ENCODE data around the gene KLK10. TPM values are rescaled to one million over a fixed set of nuclear protein-coding genes. Genes with fewer than 3 reads are reported as not detected.

Gene KLK10
- polyA plus RNA-seq, 1 donor (not counting 4 experiments of a cell fraction or from before 2014, with no cell fraction given): 56.3 TPM

- FAIRE-seq: no peak
- dilution Hi-C loops (cut with MboI; ENCODE audit: extremely low pct_ligation_motif_present, low sequenced_read_pairs): no loop called here
- Histone ChIP-seq H3K27ac (ENCODE audit: control insufficient read depth, insufficient read depth, low read length) (no peak overlapping the region), H3K79me2 (ENCODE audit: control insufficient read depth, insufficient read depth, low read length) (no peaks in the 10 kb centered on the region), H2AFZ (ENCODE audit: control insufficient read depth, low read length) (peak overlapping the region; percentile 41), H3K4me2 (ENCODE audit: control insufficient read depth, extremely low read depth, insufficient read depth, low read depth, low read length) (peak overlapping the region; percentile 33), H3K27me3 (ENCODE audit: control insufficient read depth, extremely low read depth, insufficient read depth, low read length) (peaks cover 11% of the 10 kb centered on the region), H3K36me3 (ENCODE audit: control insufficient read depth in 2 of 2, extremely low read depth in 1 of 2, insufficient read depth in 2 of 2, low read length in 2 of 2) (peaks cover 0 to 5% of the 10 kb centered on the region in 2 experiments), H3K9ac (ENCODE audit: control insufficient read depth, extremely low read depth, insufficient read depth, low read length) (no peak overlapping the region), H3K9me3 (ENCODE audit: control insufficient read depth, low read depth, low read length) (no peaks in the 10 kb centered on the region), H3K9me1 (ENCODE audit: control insufficient read depth, extremely low read depth, insufficient read depth, low read length) (no peaks in the 10 kb centered on the region), H3K4me1 (ENCODE audit: control insufficient read depth, extremely low read depth, insufficient read depth, low read length) (peaks cover 18% of the 10 kb centered on the region), H4K20me1 (ENCODE audit: control insufficient read depth, extremely low read depth, insufficient read depth, low read length) (no peaks in the 10 kb centered on the region), H3K4me3 (ENCODE audit: control insufficient read depth in 2 of 3, extremely low read depth in 1 of 3, insufficient read depth in 2 of 3, low read depth in 1 of 3, low read length in 3 of 3) (peak overlapping the region in 1 of 3 experiments; percentile 44)
- TF ChIP-seq EZH2 (IDR thresholded peaks at IDR 0.05; ENCODE audit: low read length): no peak
- TF ChIP-seq CTCF (optimal IDR thresholded peaks at IDR 0.05 in 1 of 3, IDR thresholded peaks at IDR 0.05 in 1 of 3, conservative IDR thresholded peaks at IDR 0.05 in 1 of 3; ENCODE audit: extremely low read depth in 1 of 3, insufficient read depth in 2 of 3, low read length in 3 of 3): no peak
- no peak for DNase-seq (ENCODE audit: low read depth, low spot score)
Observed at GRCh38 chr19:51027126-51027806, 7.8 kb upstream of the KLK10 start.

- dilution Hi-C loops (cut with MboI; ENCODE audit: extremely low pct_ligation_motif_present, low sequenced_read_pairs): no loop called here
- TF ChIP-seq EZH2 (IDR thresholded peaks at IDR 0.05; ENCODE audit: low read length) (no peak), CTCF (optimal IDR thresholded peaks at IDR 0.05 in 1 of 3, IDR thresholded peaks at IDR 0.05 in 1 of 3, conservative IDR thresholded peaks at IDR 0.05 in 1 of 3; ENCODE audit: extremely low read depth in 1 of 3, insufficient read depth in 2 of 3, low read length in 3 of 3) (no peak)
- Histone ChIP-seq H3K4me2 (ENCODE audit: control insufficient read depth, extremely low read depth, insufficient read depth, low read depth, low read length) (peak within 1 kb of the TSS; percentile 33), H3K4me3 (ENCODE audit: control insufficient read depth in 2 of 3, extremely low read depth in 1 of 3, insufficient read depth in 2 of 3, low read depth in 1 of 3, low read length in 3 of 3) (peak within 1 kb of the TSS in 1 of 3 experiments; percentile 44), H3K27me3 (ENCODE audit: control insufficient read depth, extremely low read depth, insufficient read depth, low read length) (peaks cover 11% of the 10 kb centered on the region), H3K9ac (ENCODE audit: control insufficient read depth, extremely low read depth, insufficient read depth, low read length) (no peak within 1 kb of the TSS), H2AFZ (ENCODE audit: control insufficient read depth, low read length) (peak within 1 kb of the TSS; percentile 41), H3K9me3 (ENCODE audit: control insufficient read depth, low read depth, low read length) (no peaks in the 10 kb centered on the region), H4K20me1 (ENCODE audit: control insufficient read depth, extremely low read depth, insufficient read depth, low read length) (no peaks in the 10 kb centered on the region), H3K4me1 (ENCODE audit: control insufficient read depth, extremely low read depth, insufficient read depth, low read length) (peaks cover 18% of the 10 kb centered on the region), H3K27ac (ENCODE audit: control insufficient read depth, insufficient read depth, low read length) (no peak within 1 kb of the TSS), H3K79me2 (ENCODE audit: control insufficient read depth, insufficient read depth, low read length) (no peaks in the 10 kb centered on the region), H3K9me1 (ENCODE audit: control insufficient read depth, extremely low read depth, insufficient read depth, low read length) (no peaks in the 10 kb centered on the region), H3K36me3 (ENCODE audit: control insufficient read depth in 2 of 2, extremely low read depth in 1 of 2, insufficient read depth in 2 of 2, low read length in 2 of 2) (peaks cover 0 to 5% of the 10 kb centered on the region in 2 experiments)
- no peak for DNase-seq (ENCODE audit: low read depth, low spot score)
- no peak for FAIRE-seq
Observed at GRCh38 chr19:51026554-51026831, 7.0 kb upstream of the KLK10 start, which contains the start of gene KLK11. Gene KLK11 (minus strand): TSS chr19:51026616. CDS start chr19:51025631, 985 bp downstream.
